ENCODE results near the gene ZNF358.

Gene ZNF358

GRCh38 chr19:7558667-7559066 lies 42.8 kb downstream of the ZNF358 start:
- Histone ChIP-seq H3K36me3 (replicated peaks) (peaks cover 4% of the 10 kb centered on the region; the same call in 1 of the 2 replicates), H3K4me3 (no peak overlapping the region), H3K27me3 (ENCODE audit: low read depth) (no peaks in the 10 kb centered on the region), H3K4me1 (no peaks in the 10 kb centered on the region), H3K9me3 (no peaks in the 10 kb centered on the region)
- no peak for DNase-seq (ENCODE audit: low spot score in 2 of 2)
- in situ Hi-C loops (cut with MboI; ENCODE audit: low sequenced_read_pairs) = no loop called here

DNA sequence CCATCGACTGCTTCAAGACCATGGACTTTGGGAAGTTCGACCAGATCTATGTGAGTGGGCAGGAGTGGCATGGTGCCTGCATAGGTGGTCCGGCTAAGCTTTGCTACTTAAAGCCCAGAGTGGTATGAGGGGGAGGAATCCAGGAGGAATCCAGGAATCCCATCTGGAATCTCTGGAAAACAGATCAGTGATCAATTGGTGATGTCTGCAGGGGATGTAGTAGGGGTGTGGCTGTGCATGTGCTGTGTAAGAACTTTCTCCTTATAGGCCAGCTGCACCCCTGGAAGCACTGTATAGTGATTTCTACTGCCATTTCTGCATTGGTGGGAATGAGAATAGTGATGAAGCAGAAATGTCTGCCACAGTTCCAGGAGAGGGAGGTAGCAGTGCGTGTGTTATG lies 43.2 kb downstream of the ZNF358 start:
- H3K36me3 ChIP-seq (replicated peaks) = peaks cover 4% of the 10 kb centered on the region; the same call in 1 of the 2 replicates
- in situ Hi-C loops (cut with MboI; ENCODE audit: low sequenced_read_pairs) = no loop called here

GRCh38 chr19:7560255-7560654 lies 44.4 kb downstream of the ZNF358 start:
- Histone ChIP-seq H3K4me1 (no peaks in the 10 kb centered on the region), H3K9me3 (no peaks in the 10 kb centered on the region), H3K36me3 (replicated peaks) (peaks cover 4% of the 10 kb centered on the region; the same call in 1 of the 2 replicates), H3K27me3 (ENCODE audit: low read depth) (no peaks in the 10 kb centered on the region), H3K4me3 (no peak overlapping the region)
- in situ Hi-C loops (cut with MboI; ENCODE audit: low sequenced_read_pairs) = no loop called here
- DNase-seq (ENCODE audit: low spot score in 2 of 2) = no peak

More for the DNA sequence above, 43.2 kb downstream of the ZNF358 start:
- Histone ChIP-seq H3K4me1 (no peaks in the 10 kb centered on the region), H3K27me3 (ENCODE audit: low read depth) (no peaks in the 10 kb centered on the region), H3K4me3 (no peak overlapping the region), H3K9me3 (no peaks in the 10 kb centered on the region)
- no peak for DNase-seq (ENCODE audit: low spot score in 2 of 2)

GRCh38 chr19:7561325-7561724 lies 45.4 kb downstream of the ZNF358 start:
- Histone ChIP-seq H3K27me3 (ENCODE audit: low read depth) (no peaks in the 10 kb centered on the region), H3K4me3 (no peak overlapping the region), H3K4me1 (no peaks in the 10 kb centered on the region), H3K36me3 (replicated peaks) (peaks cover 4% of the 10 kb centered on the region; the same call in 1 of the 2 replicates), H3K9me3 (no peaks in the 10 kb centered on the region)
- DNase-seq (ENCODE audit: low spot score in 2 of 2) = no peak
- in situ Hi-C loops (cut with MboI; ENCODE audit: low sequenced_read_pairs) = no loop called here

- Histone ChIP-seq H3K4me1 (no peaks in the 10 kb centered on the region), H3K9me3 (no peaks in the 10 kb centered on the region), H3K36me3 (replicated peaks) (no peaks in the 10 kb centered on the region), H3K4me3 (no peak overlapping the region), H3K27me3 (ENCODE audit: low read depth) (no peaks in the 10 kb centered on the region)
- in situ Hi-C loops (cut with MboI; ENCODE audit: low sequenced_read_pairs) = no loop called here
- DNase-seq (ENCODE audit: low spot score in 2 of 2) = peak in 1 of 2 experiments; percentile 49
Measured at GRCh38 chr19:7562646-7563393, 46.9 kb downstream of the ZNF358 start.

GRCh38 chr19:7564866-7565265 lies 49.0 kb downstream of the ZNF358 start:
- in situ Hi-C loops (cut with MboI; ENCODE audit: low sequenced_read_pairs) = loop anchor here (5.0 kb wide), 1 partner anchor 237 kb away; no protein-coding TSS in a partner anchor

GRCh38 chr19:7565332-7565731 lies 49.4 kb downstream of the ZNF358 start:
- Histone ChIP-seq H3K27me3 (ENCODE audit: low read depth) (no peaks in the 10 kb centered on the region), H3K4me1 (no peaks in the 10 kb centered on the region), H3K4me3 (no peak overlapping the region), H3K9me3 (no peaks in the 10 kb centered on the region), H3K36me3 (replicated peaks) (no peaks in the 10 kb centered on the region)
- in situ Hi-C loops (cut with MboI; ENCODE audit: low sequenced_read_pairs) = loop anchor here (5.0 kb wide), 1 partner anchor 237 kb away; no protein-coding TSS in a partner anchor
- no peak for DNase-seq (ENCODE audit: low spot score in 2 of 2)

More at GRCh38 chr19:7564866-7565265, 49.0 kb downstream of the ZNF358 start:
- Histone ChIP-seq H3K27me3 (ENCODE audit: low read depth) (no peaks in the 10 kb centered on the region), H3K36me3 (replicated peaks) (no peaks in the 10 kb centered on the region), H3K9me3 (no peaks in the 10 kb centered on the region), H3K4me3 (no peak overlapping the region), H3K4me1 (no peaks in the 10 kb centered on the region)
- no peak for DNase-seq (ENCODE audit: low spot score in 2 of 2)

Data from HAP-1 (cell line).